Activated CD8-positive, alpha-beta memory T cell treated with anti-CD3 and anti-CD28 coated beads for 1 hour (primary cell): Measurements from ENCODE around the gene SPRED3.
"Not testable (repeated sequence)": the region's sequence is repeated elsewhere in the genome, so short reads cannot be mapped to it uniquely, and the experiment has no call there.

Experiments used
- DNase-seq, 2 donors: peaks; one replicate each; pipeline ENCODE4 v3.0.0-alpha.2; 2020; ENCODE audit warnings: low read depth in 1 of 2; ENCODE audit errors: extremely low read depth in 1 of 2

SPRED3 gene, protein sequence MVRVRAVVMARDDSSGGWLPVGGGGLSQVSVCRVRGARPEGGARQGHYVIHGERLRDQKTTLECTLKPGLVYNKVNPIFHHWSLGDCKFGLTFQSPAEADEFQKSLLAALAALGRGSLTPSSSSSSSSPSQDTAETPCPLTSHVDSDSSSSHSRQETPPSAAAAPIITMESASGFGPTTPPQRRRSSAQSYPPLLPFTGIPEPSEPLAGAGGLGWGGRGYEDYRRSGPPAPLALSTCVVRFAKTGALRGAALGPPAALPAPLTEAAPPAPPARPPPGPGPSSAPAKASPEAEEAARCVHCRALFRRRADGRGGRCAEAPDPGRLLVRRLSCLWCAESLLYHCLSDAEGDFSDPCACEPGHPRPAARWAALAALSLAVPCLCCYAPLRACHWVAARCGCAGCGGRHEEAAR

GRCh38 chr19:38388349-38389100 lies at the start of gene SPRED3:
Gene SPRED3, plus strand, starts transcription at chr19:38388697. Its CDS starts 1,606 bp downstream, at chr19:38390303.
- no peak for DNase-seq

DNA sequence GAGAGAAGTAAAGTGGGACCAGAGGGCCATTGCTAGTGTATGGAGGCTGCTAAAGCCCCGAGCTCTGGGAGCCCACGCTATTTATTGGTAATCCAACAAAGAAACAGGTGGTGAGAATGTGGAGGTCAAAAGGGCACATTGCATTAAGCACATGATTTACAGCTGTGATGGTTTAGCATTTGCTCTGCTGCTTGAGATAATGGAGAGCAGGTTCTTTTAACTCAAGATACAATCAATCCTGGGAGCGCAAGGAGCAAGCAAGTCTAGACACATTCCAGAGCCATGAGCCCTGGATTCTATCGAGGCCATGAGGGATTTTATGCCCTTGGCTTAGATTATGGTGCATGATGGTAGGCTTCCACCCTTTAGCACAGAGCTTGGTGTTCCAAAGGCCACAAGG lies 49.5 kb upstream of the SPRED3 start:
- DNase-seq: not testable (repeated sequence)

GRCh38 chr19:38340927-38341326 lies 47.6 kb upstream of the SPRED3 start:
- DNase-seq: no peak

DNA sequence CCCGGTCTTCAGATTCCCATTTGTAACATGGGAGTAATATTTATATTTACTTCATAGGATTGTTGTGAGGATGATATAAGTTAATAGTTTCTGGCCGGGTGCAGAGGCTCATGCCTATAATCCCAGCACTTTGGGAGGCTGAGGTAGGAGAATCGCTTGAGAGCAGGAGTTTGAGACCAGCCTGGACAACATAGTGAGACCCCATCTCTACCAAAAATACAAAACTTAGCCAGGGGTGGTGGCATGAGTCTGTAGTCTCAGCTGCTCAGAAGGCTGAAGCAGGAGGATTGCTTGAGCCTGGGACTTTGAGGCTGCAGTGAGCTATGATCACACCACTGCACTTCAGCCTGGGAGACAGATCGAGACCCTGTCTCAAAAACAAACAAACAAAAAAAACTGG lies 41.7 kb upstream of the SPRED3 start:
- no peak for DNase-seq

- DNase-seq: no peak
Measured at GRCh38 chr19:38350883-38351282, 37.6 kb upstream of the SPRED3 start.

DNA sequence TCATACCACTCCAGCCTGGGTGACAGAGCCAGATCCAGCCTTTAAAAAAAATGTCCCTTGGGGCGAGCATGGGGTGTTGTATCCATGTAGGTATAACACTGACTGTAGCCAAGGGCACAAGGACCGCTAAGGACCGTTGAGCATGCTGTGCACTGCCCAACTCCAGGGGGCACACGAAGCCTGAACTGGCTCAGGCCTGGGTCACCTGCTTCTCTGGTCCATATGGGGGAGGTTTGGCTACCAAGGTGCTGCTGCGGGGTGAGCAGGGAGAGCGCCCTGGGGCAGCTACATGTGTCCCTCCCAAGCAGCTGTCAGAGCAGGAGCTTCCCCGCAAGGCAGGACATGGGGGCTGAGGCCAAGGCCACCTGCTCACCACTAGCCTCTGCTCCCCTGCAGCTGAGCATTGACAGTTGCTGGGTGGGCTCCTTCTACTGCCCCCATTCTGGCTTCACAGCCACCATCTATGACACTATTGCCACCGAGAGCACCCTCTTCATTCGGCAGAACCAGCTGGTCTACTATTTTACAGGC lies 36.6 kb upstream of the SPRED3 start:
- no peak for DNase-seq

GRCh38 chr19:38352611-38353010 lies 35.9 kb upstream of the SPRED3 start:
- DNase-seq: no peak

DNA sequence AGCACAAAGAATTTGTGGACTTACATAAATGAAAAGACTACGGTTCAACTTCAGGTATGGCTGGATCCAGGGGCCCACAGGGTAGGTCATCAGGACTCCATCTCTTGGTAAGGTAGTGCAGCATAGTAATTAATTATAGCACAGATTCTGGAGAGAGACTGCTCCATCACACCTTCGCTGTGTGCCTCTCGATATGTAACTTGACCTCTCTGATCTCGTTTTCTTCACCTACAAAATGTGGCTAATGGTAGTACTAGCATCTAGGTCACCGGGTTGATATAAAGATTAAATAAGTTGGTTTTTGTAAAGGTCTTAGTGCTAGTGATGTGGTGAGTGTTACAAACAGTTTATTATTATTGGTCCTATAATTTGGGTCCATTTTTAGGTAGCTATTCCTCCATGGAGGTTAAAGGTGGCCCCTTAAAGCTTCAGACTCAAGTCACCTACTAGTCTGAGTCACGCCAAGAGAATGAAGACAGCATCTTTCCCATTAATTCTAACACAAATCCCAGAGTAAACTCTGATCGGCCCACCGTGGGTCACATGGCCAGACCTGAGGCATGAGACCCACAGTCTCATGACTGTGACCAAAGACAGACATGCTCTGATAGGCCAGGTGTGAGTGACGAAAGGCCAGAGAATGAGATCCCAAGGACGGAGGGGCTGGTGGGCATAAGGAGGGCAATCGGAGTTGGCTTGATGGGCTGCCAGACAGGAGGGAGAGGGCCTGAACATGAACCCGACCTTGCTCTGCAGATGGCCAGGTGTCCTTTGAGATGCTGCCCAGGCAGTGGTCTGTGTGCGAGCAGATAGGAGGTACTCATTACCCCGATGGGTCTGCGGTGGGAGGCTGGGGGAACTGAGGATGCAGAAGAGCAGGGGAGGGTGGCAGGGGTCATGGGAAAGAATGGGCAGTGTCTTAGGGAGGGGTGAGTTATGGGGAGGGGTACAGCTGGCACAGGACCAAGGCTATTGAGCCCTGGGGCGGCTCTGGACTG lies 32.5 kb upstream of the SPRED3 start:
- DNase-seq: no peak

DNA sequence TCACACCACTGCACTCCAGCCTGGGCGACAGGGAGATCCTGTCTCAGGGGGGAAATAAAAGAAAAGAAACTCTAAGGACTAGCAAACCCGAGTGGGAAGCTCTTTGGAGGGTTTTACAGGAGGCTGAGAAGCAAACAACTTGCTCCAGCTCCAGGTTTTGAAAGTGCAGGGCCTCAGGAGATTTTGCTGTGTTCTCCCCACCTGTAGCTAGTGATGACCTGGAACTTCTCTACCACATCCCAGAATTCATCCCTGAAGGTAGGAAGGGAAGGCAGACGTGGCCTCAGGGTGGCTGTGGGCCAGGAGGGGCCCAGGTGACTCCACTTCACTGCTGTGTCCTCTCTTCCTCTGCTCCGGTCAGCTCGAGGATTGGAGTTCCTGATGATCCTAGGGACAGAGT lies 30.4 kb upstream of the SPRED3 start:
- no peak for DNase-seq

- no peak for DNase-seq
Measured at GRCh38 chr19:38359242-38360021, 29.1 kb upstream of the SPRED3 start.

GRCh38 chr19:38360351-38360750 lies 28.1 kb upstream of the SPRED3 start:
- DNase-seq: no peak

DNA sequence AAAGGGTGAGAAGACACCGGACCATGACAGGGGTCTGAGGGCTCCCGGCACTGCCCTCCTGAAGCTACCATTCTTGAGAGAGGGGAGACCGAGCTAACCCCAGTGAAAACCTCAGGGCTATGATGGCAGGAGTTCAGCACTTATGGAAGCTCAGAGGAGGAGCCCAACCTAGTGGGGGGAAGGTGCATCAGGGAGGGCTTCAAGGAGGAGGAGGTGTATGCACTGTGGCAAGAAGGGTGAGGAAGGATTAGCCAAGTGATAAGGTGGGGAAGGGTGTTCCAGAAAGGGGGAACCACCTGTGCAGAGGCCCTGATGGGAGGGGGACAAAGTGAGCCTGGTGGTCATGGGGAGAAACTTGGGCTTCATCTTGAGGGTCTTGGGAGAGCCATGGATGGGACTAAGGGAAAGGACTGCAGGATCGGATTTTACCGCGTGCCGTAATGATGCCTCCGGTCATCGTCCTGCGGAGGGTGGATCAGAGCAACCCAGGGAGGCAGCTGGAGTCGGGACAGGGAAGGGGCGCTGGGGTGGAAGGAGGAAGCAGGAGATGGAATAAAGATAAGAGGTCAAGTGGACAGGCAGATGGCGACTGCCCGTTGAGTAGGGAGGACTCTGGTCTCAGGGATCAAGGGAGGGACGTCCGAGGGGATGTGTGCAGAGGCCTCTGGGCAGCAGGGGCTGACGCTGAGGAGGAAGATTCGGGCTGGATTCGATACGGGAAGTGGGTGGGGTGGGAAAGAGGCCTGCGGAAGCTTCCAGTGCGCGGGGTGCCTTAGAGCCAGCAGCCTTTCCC lies 27.5 kb upstream of the SPRED3 start:
- DNase-seq: no peak

GRCh38 chr19:38361633-38362075 lies 26.8 kb upstream of the SPRED3 start:
- DNase-seq: peak in 1 of 2 donors; percentile 37

DNA sequence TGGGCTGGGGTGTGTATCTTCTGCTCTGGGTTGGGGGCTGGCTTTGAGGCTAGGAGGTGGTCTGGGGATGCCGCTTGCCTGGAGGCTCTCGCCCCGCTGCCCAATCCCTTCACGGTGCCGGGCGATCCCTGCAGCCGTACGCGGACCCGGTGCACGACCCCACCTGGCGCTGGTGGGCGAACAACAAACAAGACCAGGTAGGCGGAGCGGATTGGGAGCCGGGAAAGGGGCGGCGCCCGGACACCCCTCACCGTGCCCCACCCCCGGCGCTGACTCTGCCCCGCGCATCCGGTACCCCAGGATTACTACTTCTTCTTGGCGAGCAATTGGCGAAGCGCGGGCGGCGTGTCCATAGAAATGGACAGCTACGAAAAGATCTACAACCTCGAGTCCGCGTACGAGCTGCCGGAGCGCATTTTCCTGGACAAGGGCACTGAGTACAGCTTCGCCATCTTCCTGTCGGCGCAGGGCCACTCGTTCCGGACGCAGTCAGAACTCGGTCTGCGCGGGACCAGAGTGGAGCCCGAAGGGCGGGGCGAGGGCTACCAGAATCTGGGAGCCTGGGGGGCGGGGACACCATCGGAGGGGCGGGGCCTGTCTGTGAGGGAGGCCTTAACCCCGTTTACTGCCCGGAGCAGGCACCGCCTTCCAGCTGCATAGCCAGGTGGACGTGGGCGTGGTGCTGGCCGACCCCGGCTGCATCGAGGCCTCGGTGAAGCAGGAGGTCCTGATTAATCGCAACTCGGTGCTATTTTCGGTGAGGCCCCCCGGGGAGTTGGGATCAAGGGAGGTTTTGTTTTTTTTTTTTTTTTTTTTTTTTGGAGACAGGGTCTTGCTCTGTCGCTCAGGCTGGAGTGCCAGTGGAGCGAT lies 26.2 kb upstream of the SPRED3 start:
- DNase-seq: peak in 1 of 2 donors; percentile 50

DNA sequence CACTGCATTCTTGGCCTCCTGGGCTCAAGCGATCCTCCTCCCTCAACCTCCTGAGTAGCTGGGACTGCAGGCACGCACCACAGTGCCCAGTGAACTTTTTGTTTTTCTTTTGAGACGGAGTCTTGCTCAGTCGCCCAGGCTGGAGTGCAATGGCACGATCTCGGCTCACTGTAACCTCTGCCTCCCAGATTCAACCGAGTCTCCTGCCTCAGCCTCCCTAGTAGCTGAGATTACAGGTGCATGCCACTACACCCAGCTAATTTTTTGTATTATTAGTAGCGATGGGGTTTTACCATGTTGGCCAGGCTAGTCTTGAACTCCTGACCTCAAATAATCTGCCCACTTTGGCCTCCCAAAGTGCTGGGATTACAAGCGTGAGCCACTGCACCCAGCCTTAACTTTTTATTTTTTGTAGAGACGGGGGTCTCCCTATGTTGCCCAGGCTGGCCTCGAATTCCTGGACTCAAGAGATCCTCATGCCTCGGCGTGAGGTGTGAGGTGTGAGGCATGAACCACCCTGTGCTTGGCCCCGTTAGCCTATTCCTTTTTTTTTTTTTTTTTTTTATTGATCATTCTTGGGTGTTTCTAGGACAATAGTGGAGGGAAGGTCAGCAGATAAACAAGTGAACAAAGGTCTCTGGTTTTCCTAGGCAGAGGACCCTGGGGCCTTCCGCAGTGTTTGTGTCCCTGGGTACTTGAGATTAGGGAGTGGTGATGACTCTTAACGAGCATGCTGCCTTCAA lies 25.4 kb upstream of the SPRED3 start:
- DNase-seq: not testable (repeated sequence)

GRCh38 chr19:38367041-38367440 lies 21.5 kb upstream of the SPRED3 start:
- no peak for DNase-seq

DNA sequence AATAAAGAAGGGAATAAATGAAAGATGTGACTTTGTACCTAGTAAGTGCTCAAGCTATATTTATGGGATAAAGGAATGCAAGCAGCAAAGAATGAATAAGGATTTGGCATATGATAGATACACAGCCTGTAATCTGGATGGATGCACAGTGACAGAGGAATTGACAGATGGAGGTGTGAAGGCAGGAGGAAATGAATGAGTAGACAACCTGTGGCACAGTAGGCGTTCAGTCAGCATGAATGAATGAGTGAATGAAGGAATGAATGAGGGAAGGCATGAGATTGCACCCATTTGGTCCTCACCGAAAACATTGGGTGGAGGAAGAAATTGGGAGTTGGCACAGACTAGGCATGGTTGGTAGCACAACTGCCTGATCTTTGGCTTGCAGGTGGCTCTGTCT lies 18.9 kb upstream of the SPRED3 start:
- DNase-seq: no peak
